Measurements from ENCODE around the gene PVR.

PVR gene

GRCh38 chr19:44602081-44602480, 41.6 kb upstream of the PVR start:
- DNase-seq (ENCODE audit: extremely low read depth, low read depth), result no peak

GRCh38 chr19:44603201-44603945, 40.3 kb upstream of the PVR start:
- DNase-seq (ENCODE audit: extremely low read depth, low read depth), result peak; percentile 85
- TF ChIP-seq, protein P1, sequence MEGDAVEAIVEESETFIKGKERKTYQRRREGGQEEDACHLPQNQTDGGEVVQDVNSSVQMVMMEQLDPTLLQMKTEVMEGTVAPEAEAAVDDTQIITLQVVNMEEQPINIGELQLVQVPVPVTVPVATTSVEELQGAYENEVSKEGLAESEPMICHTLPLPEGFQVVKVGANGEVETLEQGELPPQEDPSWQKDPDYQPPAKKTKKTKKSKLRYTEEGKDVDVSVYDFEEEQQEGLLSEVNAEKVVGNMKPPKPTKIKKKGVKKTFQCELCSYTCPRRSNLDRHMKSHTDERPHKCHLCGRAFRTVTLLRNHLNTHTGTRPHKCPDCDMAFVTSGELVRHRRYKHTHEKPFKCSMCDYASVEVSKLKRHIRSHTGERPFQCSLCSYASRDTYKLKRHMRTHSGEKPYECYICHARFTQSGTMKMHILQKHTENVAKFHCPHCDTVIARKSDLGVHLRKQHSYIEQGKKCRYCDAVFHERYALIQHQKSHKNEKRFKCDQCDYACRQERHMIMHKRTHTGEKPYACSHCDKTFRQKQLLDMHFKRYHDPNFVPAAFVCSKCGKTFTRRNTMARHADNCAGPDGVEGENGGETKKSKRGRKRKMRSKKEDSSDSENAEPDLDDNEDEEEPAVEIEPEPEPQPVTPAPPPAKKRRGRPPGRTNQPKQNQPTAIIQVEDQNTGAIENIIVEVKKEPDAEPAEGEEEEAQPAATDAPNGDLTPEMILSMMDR (IDR thresholded peaks at IDR 0.05; ENCODE audit: low read depth, low read length), result no peak

More at GRCh38 chr19:44602081-44602480, 41.6 kb upstream of the PVR start:
- TF ChIP-seq, protein P1 (IDR thresholded peaks at IDR 0.05; ENCODE audit: low read depth, low read length), result no peak

- DNase-seq (ENCODE audit: extremely low read depth, low read depth), result no peak
- TF ChIP-seq, protein P1 (IDR thresholded peaks at IDR 0.05; ENCODE audit: low read depth, low read length), result no peak
These were observed 39.5 kb upstream of the PVR start for GRCh38 chr19:44604241-44604640.

GRCh38 chr19:44605547-44605946, 38.2 kb upstream of the PVR start:
- DNase-seq (ENCODE audit: extremely low read depth, low read depth), result no peak
- TF ChIP-seq, protein P1 (IDR thresholded peaks at IDR 0.05; ENCODE audit: low read depth, low read length), result no peak

DNA sequence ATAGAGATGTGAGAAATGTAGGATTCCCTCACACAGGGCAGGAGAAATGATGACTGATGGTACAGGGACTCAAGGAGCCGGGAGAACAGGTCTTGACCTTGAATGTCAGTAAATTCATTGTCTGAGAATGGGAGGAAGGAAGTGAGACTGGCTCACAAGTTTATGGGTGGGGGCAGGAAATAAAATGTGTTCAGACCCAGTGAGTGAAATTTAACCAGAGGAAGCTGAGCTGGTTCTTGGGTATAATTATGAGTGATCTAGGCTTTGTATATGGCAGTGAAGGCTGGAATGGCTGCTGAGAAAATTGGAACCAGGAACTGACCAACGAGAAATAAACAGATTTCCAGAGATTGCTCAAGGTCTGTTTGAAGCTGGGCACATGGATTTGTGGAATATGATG, 36.7 kb upstream of the PVR start:
- TF ChIP-seq, protein P1 (IDR thresholded peaks at IDR 0.05; ENCODE audit: low read depth, low read length), result no peak
- peak; percentile 31 for DNase-seq (ENCODE audit: extremely low read depth, low read depth)

DNA sequence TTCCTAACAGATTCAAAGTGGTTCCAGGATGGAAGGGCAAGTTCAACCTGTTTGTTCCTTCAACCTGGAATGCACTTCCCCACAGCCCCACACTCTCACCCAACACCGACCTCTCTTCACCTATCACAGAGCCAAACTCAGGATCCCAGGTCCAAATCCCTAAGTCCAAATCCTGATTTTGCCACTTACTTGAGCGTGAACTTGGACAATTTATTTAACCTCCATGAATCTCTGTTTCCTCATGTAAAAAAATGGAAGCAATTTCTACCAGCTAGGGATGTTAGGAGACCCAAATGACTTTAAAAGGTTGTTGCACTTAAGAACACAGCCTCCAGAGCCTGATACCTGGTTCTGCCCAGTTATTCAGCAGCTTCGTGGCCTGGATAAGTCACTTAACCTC, 35.8 kb upstream of the PVR start:
- no peak for DNase-seq (ENCODE audit: extremely low read depth, low read depth)
- TF ChIP-seq, protein P1 (IDR thresholded peaks at IDR 0.05; ENCODE audit: low read depth, low read length), result no peak

DNA sequence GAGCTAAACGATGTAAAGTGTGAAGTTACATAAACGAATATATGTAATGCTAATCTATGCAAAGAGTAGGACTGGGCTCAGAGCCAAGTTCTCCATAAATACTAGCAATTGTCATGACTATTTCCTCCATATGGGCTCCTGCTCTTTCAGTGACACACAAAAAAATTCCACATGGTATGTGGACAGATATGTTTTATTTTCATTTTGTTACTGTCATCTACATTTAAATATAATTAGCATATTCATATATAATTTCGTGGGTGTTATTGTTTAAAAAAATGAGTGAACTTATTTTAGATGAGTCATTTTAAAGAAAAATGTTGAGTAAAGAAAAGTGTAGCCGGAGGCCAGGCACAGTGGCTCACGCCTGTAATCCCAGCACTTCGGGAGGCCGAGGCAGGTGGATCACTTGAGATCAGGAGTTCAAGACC, 35.3 kb upstream of the PVR start:
- DNase-seq (ENCODE audit: extremely low read depth, low read depth), result no peak
- TF ChIP-seq, protein P1 (IDR thresholded peaks at IDR 0.05; ENCODE audit: low read depth, low read length), result no peak
